ENCODE measurements around the gene AK4. TPM values are rescaled to one million over a fixed set of nuclear protein-coding genes. Genes with fewer than 3 reads are reported as not detected.
"Not testable (repeated sequence)": the region's sequence is repeated elsewhere in the genome, so short reads cannot be mapped to it uniquely, and the experiment has no call there.

Gene AK4
- total and polyA plus RNA-seq, 2 of the 8 experiments (the other 6 are each of a cell fraction or from before 2014, with no cell fraction given), result 64.5 to 175 TPM

GRCh38 chr1:65138524-65138923, 9.5 kb upstream of the AK4 start (continued):
- TF ChIP-seq POLR2A (IDR thresholded peaks at IDR 0.05; ENCODE audit: control extremely low read depth in 1 of 2, low read depth in 2 of 2, low read length in 2 of 2), result no peak
- no peak for TF ChIP-seq KDM5A (IDR thresholded peaks at IDR 0.05; ENCODE audit: low read length)
- TF ChIP-seq BRCA1 (IDR thresholded peaks at IDR 0.05; ENCODE audit: low read depth, low read length), result no peak
- TF ChIP-seq CREB1 (IDR thresholded peaks at IDR 0.05), result no peak
- no peak for TF ChIP-seq SP1 (IDR thresholded peaks at IDR 0.05; ENCODE audit: low read depth, low read length)
- TF ChIP-seq PHF8 (conservative IDR thresholded peaks at IDR 0.05; ENCODE audit: low read depth, low read length), result no peak
- TF ChIP-seq RBBP5 (IDR thresholded peaks at IDR 0.05; ENCODE audit: borderline replicate concordance, low read depth, low read length), result no peak

GRCh38 chr1:65139793-65140192, 8.2 kb upstream of the AK4 start:
- H3K14ac ChIP-seq (ENCODE audit: insufficient read length); H2AFZ ChIP-seq (ENCODE audit: low read length): not testable (repeated sequence)

More at GRCh38 chr1:65139793-65140192, 8.2 kb upstream of the AK4 start:
- H2BK15ac ChIP-seq (ENCODE audit: low read length); H3K56ac ChIP-seq (replicated peaks; ENCODE audit: insufficient read length, low read depth, low read length); H3K4me2 ChIP-seq (ENCODE audit: insufficient read depth in 1 of 2, low read depth in 2 of 2, low read length in 2 of 2); POLR2A ChIA-PET (ENCODE audit: partially characterized antibody); H2BK120ac ChIP-seq (replicated peaks; ENCODE audit: low read depth, low read length); H3K18ac ChIP-seq (ENCODE audit: extremely low read depth, low read length); H2BK20ac ChIP-seq (ENCODE audit: low read length); H4K8ac ChIP-seq (ENCODE audit: extremely low read depth, insufficient read depth, low read length); H4K91ac ChIP-seq (replicated peaks; ENCODE audit: insufficient read length, low read length); H3K36me3 ChIP-seq (ENCODE audit: control insufficient read depth in 2 of 4, insufficient read depth in 4 of 4, low read length in 3 of 4); H4K20me1 ChIP-seq (replicated peaks in 1 of 2; ENCODE audit: control insufficient read depth in 1 of 2, insufficient read depth in 2 of 2, low read length in 2 of 2); H3K79me1 ChIP-seq (ENCODE audit: low read depth, low read length); CTCF ChIA-PET (ENCODE audit: partially characterized antibody); H3K9ac ChIP-seq (replicated peaks in 1 of 4; ENCODE audit: extremely low read depth in 1 of 4, low read depth in 3 of 4, low read length in 3 of 4); H2AK5ac ChIP-seq (ENCODE audit: low read depth, low read length); FAIRE-seq; H3K9me3 ChIP-seq (ENCODE audit: insufficient read depth in 2 of 2, low read depth in 1 of 2, low read length in 1 of 2); H3K4ac ChIP-seq (replicated peaks; ENCODE audit: insufficient read length, low read depth, low read length); H3K23ac ChIP-seq (ENCODE audit: insufficient read length); H3K23me2 ChIP-seq (ENCODE audit: low read depth, low read length); H3K79me2 ChIP-seq (ENCODE audit: control insufficient read depth in 1 of 2, insufficient read depth in 2 of 2, low read length in 2 of 2); H3K27me3 ChIP-seq (replicated peaks in 1 of 4; ENCODE audit: control insufficient read depth in 3 of 4, extremely low read depth in 1 of 4, insufficient read depth in 3 of 4, low read length in 3 of 4); H4K5ac ChIP-seq (ENCODE audit: insufficient read length, low read depth, low read length); H2BK12ac ChIP-seq (ENCODE audit: low read depth, low read length); H3K4me3 ChIP-seq (ENCODE audit: extremely low read depth in 1 of 4, insufficient read depth in 2 of 4, low read depth in 3 of 4, low read length in 4 of 4); H3K4me1 ChIP-seq (replicated peaks in 1 of 4; ENCODE audit: control insufficient read depth in 3 of 4, insufficient read depth in 4 of 4, low read length in 3 of 4); DNase-seq (ENCODE audit: low read depth in 1 of 2, low spot score in 2 of 2); H2BK5ac ChIP-seq (ENCODE audit: low read depth, low read length); H3K27ac ChIP-seq (ENCODE audit: low read depth, low read length): not testable (repeated sequence)
- 44% methylated on average over 3 of the region's 3 CpGs; no CpG with 5 or more reads in 1 of the 2 experiments for WGBS, 2 experiments (ENCODE audit: extremely low coverage in 1 of 2, insufficient coverage in 1 of 2, insufficient read length in 1 of 2, insufficient replicate concordance in 2 of 2, low coverage in 1 of 2, low lambda C conversion rate in 2 of 2, missing lambda C conversion rate in 1 of 2)

All from H1 (cell line).